SH-SY5Y (cell line): ENCODE results near the gene ACTR2.

Experiments used
- GATA2 ChIP-seq: IDR thresholded peaks from 2 replicates; pipeline ENCODE4 v1.6.1; 2011; ENCODE audit warnings: mild to moderate bottlenecking, low read depth, low read length
- GATA3 ChIP-seq: IDR thresholded peaks from 2 replicates; pipeline ENCODE4 v1.6.1; 2011; ENCODE audit warnings: low read depth, mild to moderate bottlenecking, low read length, moderate library complexity

Gene ACTR2

DNA sequence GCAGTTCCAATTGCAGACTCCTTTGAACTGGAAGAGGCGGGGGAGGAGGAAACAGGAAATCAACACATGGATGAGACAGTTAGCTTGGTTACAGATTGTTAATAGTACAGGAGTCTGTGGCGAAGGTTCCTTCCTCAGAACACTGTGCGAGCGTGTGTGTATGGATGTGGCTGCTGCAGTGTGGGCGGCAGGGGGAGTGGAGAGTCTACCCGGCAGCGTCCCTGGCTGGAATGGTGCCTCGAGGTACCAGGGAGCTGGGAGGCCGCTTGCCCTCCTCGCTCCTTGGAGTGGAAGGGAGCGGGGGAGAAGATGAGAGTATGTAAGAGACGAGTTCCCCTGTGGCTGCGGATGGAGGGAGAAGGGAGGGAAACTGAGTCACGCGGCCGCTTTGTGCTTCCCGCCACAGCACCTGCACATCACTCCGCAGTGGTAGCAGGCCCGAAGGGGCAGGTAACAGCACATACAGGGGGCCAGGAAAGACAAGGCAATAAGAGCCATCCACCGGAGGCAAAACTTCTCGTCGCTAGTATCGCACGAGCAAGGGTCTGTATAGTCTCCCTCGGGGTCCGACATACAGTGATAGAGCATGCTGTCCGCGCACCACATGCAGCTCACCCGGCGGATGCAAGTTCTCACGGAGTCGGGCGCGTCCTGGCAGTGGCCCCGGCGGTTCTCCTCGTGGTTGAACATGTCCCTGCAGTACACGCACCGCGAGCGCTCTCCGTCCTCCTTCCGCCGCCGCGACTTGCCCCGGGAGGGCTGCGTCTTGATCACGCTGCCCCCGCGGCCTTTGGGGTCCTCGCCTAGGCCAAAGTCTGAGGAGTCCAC, 85.7 kb downstream of the ACTR2 start:
- TF ChIP-seq GATA3: no peak
- TF ChIP-seq GATA2: no peak

DNA sequence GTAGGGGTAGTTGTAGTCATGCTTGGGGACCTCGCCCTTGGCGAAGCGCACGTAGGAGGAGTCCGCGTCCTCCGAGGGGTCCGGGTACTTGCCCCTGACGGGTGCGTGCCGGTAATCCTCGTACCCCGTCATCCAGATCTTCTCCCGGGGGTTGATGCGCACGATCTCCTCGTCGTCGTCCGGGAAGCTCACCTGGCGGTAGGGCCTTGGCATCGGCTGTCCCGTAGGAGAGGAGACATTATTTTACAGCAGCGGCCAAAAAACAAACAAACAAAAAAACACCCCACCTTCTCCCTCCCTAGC, 86.3 kb downstream of the ACTR2 start:
- TF ChIP-seq GATA3: no peak
- TF ChIP-seq GATA2: no peak

DNA sequence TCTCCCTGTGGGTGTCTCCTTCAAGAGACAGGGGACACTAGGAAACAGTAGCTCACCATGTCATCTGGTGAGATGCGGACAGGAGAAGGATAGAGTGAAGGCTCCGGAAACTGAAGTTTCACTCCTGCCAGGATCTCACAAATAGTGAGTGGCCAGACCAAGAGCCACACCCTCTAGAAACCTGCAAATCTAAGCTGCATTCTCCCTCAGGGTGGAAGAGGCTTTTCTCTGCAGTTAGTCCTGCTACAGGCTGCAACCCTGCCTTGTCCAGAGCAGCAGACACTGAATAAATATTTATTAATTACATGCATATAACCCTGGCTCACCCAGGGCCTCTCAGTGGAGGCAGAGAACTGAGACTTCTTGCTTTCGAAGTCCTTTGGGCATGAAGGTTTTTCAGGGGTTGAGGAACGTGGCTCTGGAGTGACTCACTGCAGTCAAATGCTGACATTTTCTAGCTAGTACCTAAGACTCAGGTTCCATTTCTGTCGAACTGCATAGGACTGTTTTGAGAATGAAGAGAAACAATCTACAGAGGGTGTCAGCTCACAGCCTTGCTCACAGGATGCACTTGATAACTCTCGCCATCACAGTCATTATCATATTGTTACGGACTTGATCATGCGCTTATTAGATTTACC, 87.3 kb downstream of the ACTR2 start:
- no peak for TF ChIP-seq GATA2
- no peak for TF ChIP-seq GATA3

DNA sequence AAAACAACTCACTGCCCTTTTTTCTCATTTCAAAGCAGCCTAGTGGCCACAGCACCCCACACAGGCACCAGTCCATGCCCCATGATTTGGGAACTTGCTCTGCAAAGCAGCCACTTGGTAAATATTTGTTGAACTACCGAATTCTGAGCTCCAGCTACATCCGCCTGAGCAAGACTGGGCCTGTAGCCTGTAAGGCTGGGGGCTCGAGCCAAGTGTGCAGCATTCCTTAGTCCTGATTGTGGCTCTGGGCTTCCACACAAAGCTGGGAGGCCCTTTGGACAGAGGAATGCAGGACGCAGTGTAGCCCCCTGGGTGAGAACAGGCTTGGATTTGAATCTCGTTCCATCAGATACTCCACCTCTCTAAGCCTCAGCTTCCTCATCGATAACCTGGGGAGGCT, 88.4 kb downstream of the ACTR2 start:
- no peak for TF ChIP-seq GATA3
- no peak for TF ChIP-seq GATA2

DNA sequence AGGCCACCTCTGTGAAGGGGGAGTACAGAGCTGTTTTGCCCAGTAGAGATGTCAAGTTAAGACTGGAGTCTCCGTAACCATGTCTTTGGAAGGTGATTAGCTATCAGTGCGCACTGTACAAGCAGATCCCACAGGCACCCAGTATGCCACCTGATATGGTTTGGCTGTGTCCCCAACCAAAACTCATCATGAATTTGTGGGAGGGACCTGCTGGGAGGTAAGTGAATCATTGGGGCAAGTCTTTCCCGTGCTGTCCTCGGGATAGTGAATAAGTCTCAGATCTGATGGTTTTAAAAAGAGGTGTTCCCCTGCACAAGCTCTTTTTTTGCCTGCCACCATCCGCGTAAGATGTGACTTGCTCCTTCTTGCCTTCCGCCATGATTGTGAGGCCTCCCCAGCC, 90.2 kb downstream of the ACTR2 start:
- TF ChIP-seq GATA2: no peak
- TF ChIP-seq GATA3: no peak

DNA sequence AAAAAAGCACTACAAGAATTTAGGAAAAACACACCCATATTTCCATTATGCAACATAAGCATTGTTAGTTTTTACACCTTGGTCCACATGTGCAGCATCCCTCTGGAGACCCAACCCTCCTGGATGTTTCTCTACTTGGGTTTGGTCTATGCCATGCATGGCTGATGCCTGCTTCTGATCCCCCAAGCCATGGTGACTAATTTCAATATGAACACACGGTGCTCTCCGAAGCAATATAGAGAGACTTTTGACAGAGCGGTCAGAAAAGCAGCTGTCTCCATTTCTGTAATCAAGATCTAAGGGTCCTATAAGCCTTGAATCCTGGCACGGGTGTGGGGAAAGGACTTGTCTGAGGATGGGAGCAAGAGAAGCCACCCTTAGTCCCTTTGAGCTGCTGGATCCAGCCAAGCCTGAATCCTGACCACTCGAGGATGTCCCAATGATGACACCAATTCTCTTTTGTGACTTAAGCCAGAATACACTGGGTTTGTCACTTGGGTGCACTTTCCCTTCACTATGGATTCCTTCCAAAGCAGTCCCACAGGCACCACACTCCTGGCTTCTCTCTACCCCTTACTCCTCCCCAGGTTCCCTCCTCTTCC, 91.5 kb downstream of the ACTR2 start:
- TF ChIP-seq GATA2 (no peak), GATA3 (no peak)

DNA sequence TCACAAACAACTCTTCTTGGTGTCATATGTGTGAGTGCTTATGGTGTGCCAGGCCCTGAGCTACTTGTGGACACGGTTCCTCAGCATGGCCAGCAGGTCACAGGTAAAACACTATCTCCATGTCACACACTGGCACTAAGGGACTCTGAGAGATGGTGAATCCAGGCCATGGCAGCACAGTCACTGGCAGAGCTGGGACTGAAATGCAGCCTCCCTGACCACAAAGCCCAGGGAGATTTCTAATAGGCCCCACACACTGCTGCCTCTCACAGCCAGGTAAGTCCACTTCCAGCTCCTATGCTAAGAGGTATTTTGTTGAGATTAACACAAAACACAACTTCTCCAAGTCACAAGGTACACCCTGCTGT, 92.0 kb downstream of the ACTR2 start:
- TF ChIP-seq GATA2 (no peak), GATA3 (no peak)

DNA sequence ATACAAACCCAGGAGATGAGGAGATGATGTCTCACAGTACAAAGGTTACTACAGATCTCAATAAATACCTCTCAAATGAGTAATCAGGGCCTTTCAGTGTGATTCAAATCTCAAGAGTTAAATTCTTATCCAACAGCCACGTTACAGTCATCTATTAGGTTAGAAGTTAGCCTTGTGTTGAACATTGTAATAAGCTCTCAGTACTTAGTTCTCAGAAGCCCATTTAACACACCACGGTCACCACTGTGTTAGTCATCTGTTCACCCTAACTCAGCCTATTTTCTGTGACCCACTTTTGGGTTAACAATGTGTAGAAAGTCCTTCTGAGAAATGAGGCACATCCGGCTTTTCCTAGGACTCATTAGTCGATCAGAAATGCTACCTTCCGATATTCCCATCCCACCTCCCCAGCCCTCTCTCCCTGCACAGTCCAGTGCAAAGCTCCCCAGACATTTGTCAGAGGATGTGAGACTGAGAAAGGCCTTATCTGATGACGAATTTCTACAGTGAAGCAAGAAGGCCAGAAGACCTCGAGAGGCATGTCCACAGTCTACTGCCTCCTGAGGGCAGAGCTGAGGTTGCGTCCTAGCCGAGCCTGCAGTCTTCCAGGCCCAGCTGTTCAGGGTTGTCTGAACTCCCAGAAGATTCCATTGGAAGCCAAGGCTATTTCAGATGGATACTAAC, 92.6 kb downstream of the ACTR2 start:
- TF ChIP-seq GATA3 (no peak), GATA2 (no peak)
